Brain microvascular endothelial cell (primary cell): ENCODE results near the gene DLG2.

Source experiments
- DNase-seq: peaks from one replicate; pipeline ENCODE4 v3.0.0-alpha.2; 2020
- H3K27ac ChIP-seq: fragments of 250-450 bp; sonication (Bioruptor Pico); 2 replicates; pipeline ENCODE4 v1.5.1; 2020; ENCODE audit warnings: mild to moderate bottlenecking, moderate library complexity
- H3K27me3 ChIP-seq: fragments of 250-450 bp; sonication (Bioruptor Pico); replicated peaks from 2 replicates; pipeline ENCODE4 v1.5.1; 2020; ENCODE audit warnings: mild to moderate bottlenecking
- H3K36me3 ChIP-seq: fragments of 250-450 bp; sonication (Bioruptor Pico); replicated peaks from 2 replicates; pipeline ENCODE4 v1.5.1; 2020; ENCODE audit warnings: mild to moderate bottlenecking
- H3K4me3 ChIP-seq: 2 replicates; pipeline ENCODE4 v1.5.1; 2011; ENCODE audit warnings: low read depth, mild to moderate bottlenecking, control low read depth, low read length, moderate library complexity
- CTCF ChIP-seq: IDR thresholded peaks from 2 replicates; pipeline ENCODE4 v1.5.1; 2011; ENCODE audit warnings: low read depth, mild to moderate bottlenecking, moderate library complexity, low read length, control low read depth, inconsistent platforms; ENCODE audit errors: missing control alignments
- in situ Hi-C: cut with HindIII; loops from 2 replicates; pipeline ENCODE4 v1.10.0; 2017; ENCODE audit warnings: low sequenced_read_pairs, low pct_ligation_motif_present

DLG2 gene

GRCh38 chr11:83793310-83793709 is 1833.8 kb downstream of the DLG2 start:
- H3K27me3 ChIP-seq: no peaks in the 10 kb centered on the region
- H3K4me3 ChIP-seq: no peak overlapping the region
- TF ChIP-seq CTCF: no peak
- H3K36me3 ChIP-seq: no peaks in the 10 kb centered on the region
- H3K27ac ChIP-seq: no peak overlapping the region
- in situ Hi-C loops: no loop called here
- DNase-seq: no peak

GRCh38 chr11:83791557-83791956 is 1835.6 kb downstream of the DLG2 start:
- Histone ChIP-seq H3K4me3 (no peak overlapping the region), H3K27me3 (no peaks in the 10 kb centered on the region), H3K36me3 (no peaks in the 10 kb centered on the region), H3K27ac (no peak overlapping the region)
- in situ Hi-C loops: no loop called here
- DNase-seq: no peak
- TF ChIP-seq CTCF: no peak

GRCh38 chr11:83785942-83786341 is 1841.2 kb downstream of the DLG2 start:
- in situ Hi-C loops: no loop called here
- H3K27ac ChIP-seq: no peak overlapping the region
- no peaks in the 10 kb centered on the region for H3K27me3 ChIP-seq
- H3K36me3 ChIP-seq: no peaks in the 10 kb centered on the region
- no peak for DNase-seq
- no peak for TF ChIP-seq CTCF
- H3K4me3 ChIP-seq: no peak overlapping the region

- no peak for TF ChIP-seq CTCF
- no peaks in the 10 kb centered on the region for H3K27me3 ChIP-seq
- in situ Hi-C loops: no loop called here
Measured at GRCh38 chr11:83784419-83784818, 1842.7 kb downstream of the DLG2 start.

GRCh38 chr11:83782329-83782728 is 1844.8 kb downstream of the DLG2 start:
- no peaks in the 10 kb centered on the region for H3K36me3 ChIP-seq
- no peak for DNase-seq
- H3K27me3 ChIP-seq: no peaks in the 10 kb centered on the region
- in situ Hi-C loops: no loop called here
- H3K4me3 ChIP-seq: no peak overlapping the region
- no peak overlapping the region for H3K27ac ChIP-seq
- no peak for TF ChIP-seq CTCF

More at GRCh38 chr11:83784419-83784818, 1842.7 kb downstream of the DLG2 start:
- Histone ChIP-seq H3K27ac (no peak overlapping the region), H3K4me3 (no peak overlapping the region), H3K36me3 (no peaks in the 10 kb centered on the region)
- DNase-seq: no peak

GRCh38 chr11:83779876-83780275 is 1847.3 kb downstream of the DLG2 start:
- in situ Hi-C loops: no loop called here
- no peak overlapping the region for H3K27ac ChIP-seq
- no peak for DNase-seq
- H3K27me3 ChIP-seq: no peaks in the 10 kb centered on the region
- no peak overlapping the region for H3K4me3 ChIP-seq
- H3K36me3 ChIP-seq: no peaks in the 10 kb centered on the region
- TF ChIP-seq CTCF: no peak
